Cardiac ventricle fibroblast (primary cell): Measurements from ENCODE around the gene UTP25. TPM values are rescaled to one million over a fixed set of nuclear protein-coding genes. Genes with fewer than 3 reads are reported as not detected.

Experiments used
- total RNA-seq: library from RNA; depleted of rRNA; stranded (reverse); fragments of >200 nt; gene quantifications from 2 replicates; pipeline ENCODE4 v1.2.3, GENCODE V29; 2015

Gene UTP25
- 5.1 and 5.3 TPM in 2 replicates for total RNA-seq

GRCh38 chr1:209827384-209828262, at the start of gene UTP25:
TSS of gene UTP25 (plus strand) at chr1:209827972. CDS start at chr1:209828064, 92 bp downstream.

DNA sequence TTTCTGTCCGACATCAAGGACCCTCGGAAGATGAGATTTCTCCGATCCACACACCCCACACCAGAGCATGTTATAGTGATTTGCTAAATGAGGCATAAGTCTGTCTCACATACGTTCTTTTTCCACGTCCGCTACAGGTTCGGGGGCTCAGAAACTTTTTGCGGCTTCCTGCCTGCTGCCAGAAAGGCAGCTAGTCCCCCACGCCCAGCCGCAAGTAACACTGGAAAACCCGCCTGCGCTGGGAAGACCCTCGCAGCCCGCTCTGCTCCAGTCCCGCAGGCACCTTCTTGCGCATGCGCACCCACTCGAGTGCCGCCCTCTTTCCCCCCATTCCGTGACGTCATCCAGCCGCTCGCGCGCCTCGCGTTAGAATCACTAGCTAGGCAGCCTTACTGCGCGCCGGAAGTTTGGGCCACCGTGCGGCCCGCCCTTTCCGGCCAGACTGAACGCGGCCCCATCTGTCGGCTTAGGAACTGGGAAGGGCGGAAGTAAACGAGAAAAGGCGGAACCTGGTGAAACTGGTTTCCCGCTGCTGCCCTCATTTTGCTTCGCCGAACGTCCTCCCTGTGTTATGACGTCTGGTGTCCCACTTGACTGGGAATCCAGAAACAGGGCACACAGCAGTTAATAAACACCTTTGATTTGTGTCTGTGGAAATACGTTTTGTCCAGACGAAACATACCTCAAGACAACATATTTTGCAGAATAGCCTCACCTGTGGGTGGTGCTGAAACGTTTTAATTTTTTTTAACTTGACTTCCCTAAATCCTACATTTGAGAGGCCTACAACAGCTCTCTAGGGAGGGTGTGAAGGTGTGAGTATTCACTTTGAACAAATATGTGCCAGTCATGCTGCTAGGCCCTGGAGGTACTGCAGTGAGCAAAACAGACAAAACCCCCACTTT, 43.3 kb upstream of the UTP25 start, which contains the start of gene C1orf74:
Gene C1orf74, minus strand, starts transcription at position 295 of the 905 bp plus-strand sequence. CDS start 925 bp downstream, outside the sequence.

DNA sequence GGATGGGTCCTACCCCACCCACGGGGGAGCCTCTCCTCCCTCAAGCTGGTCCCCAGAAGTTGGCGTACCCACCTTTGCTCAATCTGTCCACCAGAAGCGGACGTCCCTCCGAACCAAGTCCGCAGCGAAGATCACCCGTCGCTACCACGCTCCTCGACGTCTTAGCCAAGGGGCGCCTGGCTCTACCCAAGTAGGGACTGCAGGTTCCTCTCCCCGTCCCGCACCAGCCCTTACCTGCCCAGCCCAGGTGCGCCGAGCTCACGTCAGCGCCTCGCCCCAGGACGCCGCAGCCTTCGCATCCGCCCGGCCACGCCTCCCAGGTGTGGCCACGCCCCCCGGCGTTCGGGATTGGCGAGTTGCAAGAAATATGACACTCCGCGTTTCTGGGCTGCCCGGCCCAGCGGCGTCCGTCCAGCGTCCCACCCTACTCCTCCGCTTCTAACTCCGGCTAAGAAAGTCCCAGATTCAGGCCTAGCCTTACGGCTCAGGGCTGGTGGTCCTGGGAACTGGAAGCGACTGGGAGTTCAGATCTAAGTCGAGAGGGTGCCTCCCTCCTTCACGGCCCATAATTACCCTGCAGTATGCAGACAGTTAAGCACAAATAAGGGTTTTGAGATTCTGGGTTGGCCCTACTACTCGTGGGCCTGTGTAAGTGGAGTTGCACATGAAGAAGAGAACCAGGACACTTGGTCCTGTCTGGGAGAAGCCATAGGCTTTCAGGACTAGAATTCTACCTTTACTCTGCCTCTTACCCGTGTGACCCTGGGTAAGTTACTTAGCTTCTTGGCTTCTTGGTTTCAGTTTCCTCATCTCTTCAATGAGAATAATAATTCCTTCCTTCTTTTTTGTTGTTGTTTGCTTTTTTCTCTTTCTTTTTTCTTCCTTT, 21.7 kb upstream of the UTP25 start, which contains the start of gene IRF6:
Gene IRF6, minus strand, starts transcription at position 268 of the 886 bp plus-strand sequence. CDS start 4,729 bp downstream, outside the sequence.

Other genes with a start within 250 kb of the UTP25 start
- not detected in 2 replicates for gene CAMK1G, start 244.3 kb upstream of the UTP25 start, total RNA-seq
- gene LAMB3, start 175.5 kb upstream of the UTP25 start, total RNA-seq: 27.6 and 31.6 TPM in 2 replicates
- 160 and 168 TPM in 2 replicates for gene G0S2, start 152.6 kb upstream of the UTP25 start, total RNA-seq
- gene HSD11B1, start 123.1 kb upstream of the UTP25 start, total RNA-seq: 134 and 142 TPM in 2 replicates
- not detected in 2 replicates for gene TRAF3IP3, start 71.9 kb upstream of the UTP25 start, total RNA-seq
- gene C1orf74, start 43.4 kb upstream of the UTP25 start, total RNA-seq: 0.93 and 1.1 TPM in 2 replicates
- gene IRF6, start 21.8 kb upstream of the UTP25 start, total RNA-seq: under 0.01 and 0.39 TPM in 2 replicates
- 0.05 and 0.19 TPM in 2 replicates for gene SYT14, start 110.2 kb downstream of the UTP25 start, total RNA-seq